H9 (cell line): ENCODE data around the gene TMEM109. TPM values are rescaled to one million over a fixed set of nuclear protein-coding genes. Genes with fewer than 3 reads are reported as not detected.

Experiments used
- DNase-seq: peaks from one replicate; pipeline ENCODE4 v3.0.0-alpha.2; 2017
- H2AFZ ChIP-seq: one replicate; pipeline ENCODE4 v1.6.1; 2013; ENCODE audit warnings: mild to moderate bottlenecking, low read length, control low read depth, moderate library complexity
- H2AK5ac ChIP-seq: 2 replicates; pipeline ENCODE4 v1.6.1; 2013; ENCODE audit warnings: low read length, control low read depth, mixed read lengths; ENCODE audit not compliant: insufficient read length
- H2BK120ac ChIP-seq: one replicate; pipeline ENCODE4 v1.6.1; 2013; ENCODE audit warnings: low read depth, mild to moderate bottlenecking, low read length, control low read depth, inconsistent platforms; ENCODE audit not compliant: poor library complexity, severe bottlenecking
- H2BK12ac ChIP-seq: 2 replicates; pipeline ENCODE4 v1.6.1; 2013; ENCODE audit warnings: low read length, control low read depth, mixed read lengths, low read depth; ENCODE audit not compliant: insufficient read length
- H2BK15ac ChIP-seq: 2 replicates; pipeline ENCODE4 v1.6.1; 2013; ENCODE audit warnings: low read depth, low read length, control low read depth
- H2BK20ac ChIP-seq: one replicate; pipeline ENCODE4 v1.6.1; 2013; ENCODE audit warnings: low read depth, mild to moderate bottlenecking, low read length, control low read depth, inconsistent platforms; ENCODE audit not compliant: poor library complexity, severe bottlenecking
- H2BK5ac ChIP-seq: 2 replicates; pipeline ENCODE4 v1.6.1; 2013; ENCODE audit warnings: low read length, control low read depth, mixed read lengths; ENCODE audit not compliant: insufficient read length
- H3K14ac ChIP-seq: 2 replicates; pipeline ENCODE4 v1.6.1; 2013; ENCODE audit warnings: low read length, control low read depth; ENCODE audit not compliant: insufficient read depth
- H3K18ac ChIP-seq: 2 replicates; pipeline ENCODE4 v1.6.1; 2013; ENCODE audit warnings: low read depth, mild to moderate bottlenecking, mixed read lengths, low read length, control low read depth; ENCODE audit not compliant: insufficient read length
- H3K23ac ChIP-seq: 2 replicates; pipeline ENCODE4 v1.6.1; 2013; ENCODE audit warnings: low read length, control low read depth, mixed read lengths, low read depth; ENCODE audit not compliant: insufficient read length
- H3K23me2 ChIP-seq: 2 replicates; pipeline ENCODE4 v1.6.1; 2013; ENCODE audit warnings: low read depth, mild to moderate bottlenecking, mixed read lengths, low read length, control low read depth; ENCODE audit not compliant: insufficient read length, poor library complexity, severe bottlenecking
- H3K27ac ChIP-seq: 2 replicates; pipeline ENCODE4 v1.5.1; 2013; ENCODE audit warnings: low read length, control low read depth, mixed read lengths, low read depth; ENCODE audit not compliant: insufficient read length
- H3K27me3 ChIP-seq: 2 replicates; pipeline ENCODE4 v1.6.1; 2013; ENCODE audit warnings: low read length, control low read depth, inconsistent platforms; ENCODE audit not compliant: insufficient read depth
- H3K4ac ChIP-seq: 2 replicates; pipeline ENCODE4 v1.6.1; 2013; ENCODE audit warnings: low read depth, mild to moderate bottlenecking, control low read depth, inconsistent platforms, low read length, moderate library complexity
- H3K4me1 ChIP-seq: 2 replicates; pipeline ENCODE4 v1.6.1; 2013; ENCODE audit warnings: low read length, control low read depth, inconsistent platforms; ENCODE audit not compliant: insufficient read depth
- H3K4me2 ChIP-seq: 2 replicates; pipeline ENCODE4 v1.6.1; 2013; ENCODE audit warnings: low read length, control low read depth, mixed read lengths; ENCODE audit not compliant: insufficient read length, insufficient read depth
- H3K56ac ChIP-seq: 2 replicates; pipeline ENCODE4 v1.6.1; 2013; ENCODE audit warnings: low read depth, mild to moderate bottlenecking, mixed read lengths, low read length, control low read depth; ENCODE audit not compliant: insufficient read length
- H3K79me1 ChIP-seq: 2 replicates; pipeline ENCODE4 v1.6.1; 2013; ENCODE audit warnings: low read depth, mild to moderate bottlenecking, moderate library complexity, low read length, control low read depth, inconsistent platforms; ENCODE audit not compliant: insufficient read depth, poor library complexity, severe bottlenecking
- H3K79me2 ChIP-seq: 2 replicates; pipeline ENCODE4 v1.6.1; 2013; ENCODE audit warnings: low read length, control low read depth, inconsistent platforms; ENCODE audit not compliant: insufficient read depth
- H3K9ac ChIP-seq: 2 replicates; pipeline ENCODE4 v1.6.1; 2013; ENCODE audit warnings: low read length, control low read depth, mixed read lengths; ENCODE audit not compliant: insufficient read length; ENCODE audit errors: extremely low read depth
- H3K9me3 ChIP-seq: one replicate; pipeline ENCODE4 v1.6.1; 2013; ENCODE audit warnings: low read depth, low read length, inconsistent platforms; ENCODE audit not compliant: control insufficient read depth
- H3T11ph ChIP-seq: one replicate; pipeline ENCODE4 v1.6.1; 2013; ENCODE audit warnings: mild to moderate bottlenecking, low read length, control low read depth, inconsistent platforms
- H4K20me1 ChIP-seq: one replicate; pipeline ENCODE4 v1.6.1; 2013; ENCODE audit not compliant: control insufficient read depth, insufficient read length, insufficient read depth
- H4K5ac ChIP-seq: 2 replicates; pipeline ENCODE4 v1.6.1; 2013; ENCODE audit warnings: low read depth, mild to moderate bottlenecking, mixed read lengths, low read length, control low read depth; ENCODE audit not compliant: insufficient read length
- H4K8ac ChIP-seq: replicated peaks from 2 replicates; pipeline ENCODE4 v1.6.1; 2013; ENCODE audit warnings: low read length, control low read depth, mixed read lengths, low read depth; ENCODE audit not compliant: insufficient read length
- H4K91ac ChIP-seq: 2 replicates; pipeline ENCODE4 v1.6.1; 2013; ENCODE audit warnings: low read depth, mild to moderate bottlenecking, moderate library complexity, mixed read lengths, low read length, control low read depth; ENCODE audit not compliant: insufficient read length
- H3K27ac Mint-ChIP-seq, 3 experiments: 2 replicates in 2 of 3; 3 replicates in 1 of 3; pipeline ENCODE4 v1.8.0; 2020 to 2021; ENCODE audit warnings: mixed read lengths in 3 of 3, mild to moderate bottlenecking in 1 of 3, moderate library complexity in 1 of 3
- H3K27me3 Mint-ChIP-seq: 2 replicates; pipeline ENCODE4 v1.8.0; 2021; ENCODE audit warnings: low read depth, mild to moderate bottlenecking, moderate library complexity, mixed read lengths
- H3K36me3 Mint-ChIP-seq, 3 experiments: 2 replicates in 2 of 3; 3 replicates in 1 of 3; pipeline ENCODE4 v1.8.0; 2020 to 2021; ENCODE audit warnings: low read depth in 3 of 3, mixed read lengths in 3 of 3; ENCODE audit not compliant: insufficient read depth in 1 of 3
- H3K4me1 Mint-ChIP-seq, 2 experiments: 2 replicates each; pipeline ENCODE4 v1.8.0; 2020; ENCODE audit warnings: mixed read lengths in 2 of 2
- H3K4me3 Mint-ChIP-seq, 2 experiments: 2 replicates in 1 of 2; 3 replicates in 1 of 2; pipeline ENCODE4 v1.8.0; 2020 to 2021; ENCODE audit warnings: mild to moderate bottlenecking in 2 of 2, mixed read lengths in 2 of 2, moderate library complexity in 1 of 2
- H3K9me3 Mint-ChIP-seq, 2 experiments: 2 replicates in 1 of 2; 3 replicates in 1 of 2; pipeline ENCODE4 v1.8.0; 2020; ENCODE audit warnings: mild to moderate bottlenecking in 2 of 2, mixed read lengths in 2 of 2, moderate library complexity in 1 of 2
- WGBS: extraction: QIAGEN DNeasy Blood & Tissue Kit; methylation state at CpG from one replicate; pipeline ENCODE4 v1.1.7; 2013; ENCODE audit warnings: missing lambda C conversion rate, low lambda C conversion rate, mixed read lengths; ENCODE audit not compliant: insufficient read length; ENCODE audit errors: extremely low coverage; 5-methylcytosine and 5-hydroxymethylcytosine counted together
- total RNA-seq: library from RNA; stranded (reverse); gene quantifications from 2 replicates; pipeline ENCODE4 v1.2.1, GENCODE V29; 2021
- TF ChIP-seq, protein P1 (sequence below): fragments of 200-600 bp; sonication (generic); conservative IDR thresholded peaks from 3 replicates; pipeline ENCODE4 v1.8.0; 2021; ENCODE audit warnings: antibody characterized with exemption, mild to moderate bottlenecking

TMEM109 gene
- total RNA-seq, 1 experiment from 2014 or later: 38.0 TPM

GRCh38 chr11:60887556-60887955 lies 26.4 kb upstream of the TMEM109 start:
- Histone ChIP-seq H3T11ph (no peak overlapping the region), H4K8ac (no peak overlapping the region), H3K79me1 (no peaks in the 10 kb centered on the region), H2BK5ac (no peak overlapping the region), H3K18ac (no peak overlapping the region), H4K20me1 (no peaks in the 10 kb centered on the region), H3K9ac (no peak overlapping the region), H3K4ac (no peak overlapping the region), H3K4me2 (no peak overlapping the region), H3K9me3 (no peaks in the 10 kb centered on the region), H2BK20ac (no peak overlapping the region), H3K27me3 (no peaks in the 10 kb centered on the region), H2BK15ac (no peak overlapping the region), H2AK5ac (no peak overlapping the region), H4K91ac (no peak overlapping the region), H3K4me1 (no peaks in the 10 kb centered on the region), H3K79me2 (no peaks in the 10 kb centered on the region), H2AFZ (no peak overlapping the region), H3K23ac (no peak overlapping the region), H3K23me2 (no peaks in the 10 kb centered on the region), H2BK12ac (no peak overlapping the region), H3K14ac (no peak overlapping the region), H2BK120ac (no peak overlapping the region), H3K27ac (no peak overlapping the region), H4K5ac (no peak overlapping the region), H3K56ac (no peak overlapping the region)
- Mint-ChIP-seq H3K27me3 (no peaks in the 10 kb centered on the region), H3K27ac (no peak overlapping the region), H3K4me1 (no peaks in the 10 kb centered on the region), H3K36me3 (peaks cover 0 to 28% (median 2%) of the 10 kb centered on the region in 3 experiments; a peak in 4 of 7 replicates), H3K4me3 (no peak overlapping the region), H3K9me3 (no peaks in the 10 kb centered on the region; a peak in 1 of 5 replicates)
- WGBS: no CpG with 5 or more reads among the region's 5 CpGs
- TF ChIP-seq, protein P1, sequence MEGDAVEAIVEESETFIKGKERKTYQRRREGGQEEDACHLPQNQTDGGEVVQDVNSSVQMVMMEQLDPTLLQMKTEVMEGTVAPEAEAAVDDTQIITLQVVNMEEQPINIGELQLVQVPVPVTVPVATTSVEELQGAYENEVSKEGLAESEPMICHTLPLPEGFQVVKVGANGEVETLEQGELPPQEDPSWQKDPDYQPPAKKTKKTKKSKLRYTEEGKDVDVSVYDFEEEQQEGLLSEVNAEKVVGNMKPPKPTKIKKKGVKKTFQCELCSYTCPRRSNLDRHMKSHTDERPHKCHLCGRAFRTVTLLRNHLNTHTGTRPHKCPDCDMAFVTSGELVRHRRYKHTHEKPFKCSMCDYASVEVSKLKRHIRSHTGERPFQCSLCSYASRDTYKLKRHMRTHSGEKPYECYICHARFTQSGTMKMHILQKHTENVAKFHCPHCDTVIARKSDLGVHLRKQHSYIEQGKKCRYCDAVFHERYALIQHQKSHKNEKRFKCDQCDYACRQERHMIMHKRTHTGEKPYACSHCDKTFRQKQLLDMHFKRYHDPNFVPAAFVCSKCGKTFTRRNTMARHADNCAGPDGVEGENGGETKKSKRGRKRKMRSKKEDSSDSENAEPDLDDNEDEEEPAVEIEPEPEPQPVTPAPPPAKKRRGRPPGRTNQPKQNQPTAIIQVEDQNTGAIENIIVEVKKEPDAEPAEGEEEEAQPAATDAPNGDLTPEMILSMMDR: peak; percentile 75
- peak; percentile 58 for DNase-seq
